Heart left ventricle (tissue), 13 donors: Measurements from ENCODE around the gene PHETA2.

Source experiments
- POLR2A ChIP-seq, 2 donors: fragments of 450-650 bp; IDR thresholded peaks; one replicate each; pipeline ENCODE4 v1.6.1; 2017; ENCODE audit warnings: antibody characterized with exemption in 2 of 2, mild to moderate bottlenecking in 2 of 2, moderate library complexity in 2 of 2
- TF ChIP-seq, protein P1 (sequence below), 12 donors: fragments of 200-600 bp; sonication (generic) in 4 of 12; IDR thresholded peaks; one replicate each; pipeline versions ENCODE4 v1.5.0 to v1.8.0; 2018 to 2022; ENCODE audit warnings: antibody characterized with exemption in 12 of 12, mild to moderate bottlenecking in 5 of 12
- donor health status: ischemic (EF 13 %, LVEDD 7.1; RV severe dilation, severe dysfunction).
- donor health status: DM: no; HTN: yes; CAD: no.
- donor health status: DM: no; HTN: no; CAD: no.
- donor health status: ischemic (EF 25% LVEDD 6.9; RV normal size, moderate dysfunction).
- donor health status: ischemic (EF 25% LVEDD 5.7; RV mildly dilated, moderate dysfunction).
- donor health status: ischemic (EF 35%, LVEDD 5.7; RV mildly dilated, moderate dysfunction).
- donor health status: nonischemic (EF 11% LVEDD 7.7; RV severe dilation, severe dysfunction).
- donor health status: DM: yes; HTN: yes; CAD: no.
- donor health status: PGD.
- donor health status: ischemic (EF 29% LVEDD 5.4; RV normal size, mild dysfunction).
- donor health status: nonischemic (EF 23%, LVEDD 6.1; RV moderate dilation, normal function).

DNA sequence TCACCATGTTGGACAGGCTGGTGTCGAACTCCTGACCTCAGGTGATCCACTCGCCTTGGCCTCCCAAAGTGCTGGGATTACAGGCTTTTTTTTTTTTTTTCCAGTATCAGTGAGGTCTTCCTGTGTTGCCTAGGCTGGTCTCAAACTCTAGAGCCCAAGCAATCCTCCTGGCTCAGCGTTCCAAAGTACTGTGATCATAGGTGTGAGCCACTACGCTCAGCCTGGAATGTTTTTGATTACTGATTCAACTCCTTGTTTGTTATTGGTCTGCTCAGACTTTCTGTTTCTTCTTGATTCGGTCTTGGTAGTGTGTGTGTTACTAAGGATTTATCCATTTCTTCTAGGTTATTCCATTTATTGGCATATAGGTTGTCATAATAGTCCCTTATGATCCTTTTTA is 34.8 kb upstream of the PHETA2 start:
- TF ChIP-seq, protein P1, sequence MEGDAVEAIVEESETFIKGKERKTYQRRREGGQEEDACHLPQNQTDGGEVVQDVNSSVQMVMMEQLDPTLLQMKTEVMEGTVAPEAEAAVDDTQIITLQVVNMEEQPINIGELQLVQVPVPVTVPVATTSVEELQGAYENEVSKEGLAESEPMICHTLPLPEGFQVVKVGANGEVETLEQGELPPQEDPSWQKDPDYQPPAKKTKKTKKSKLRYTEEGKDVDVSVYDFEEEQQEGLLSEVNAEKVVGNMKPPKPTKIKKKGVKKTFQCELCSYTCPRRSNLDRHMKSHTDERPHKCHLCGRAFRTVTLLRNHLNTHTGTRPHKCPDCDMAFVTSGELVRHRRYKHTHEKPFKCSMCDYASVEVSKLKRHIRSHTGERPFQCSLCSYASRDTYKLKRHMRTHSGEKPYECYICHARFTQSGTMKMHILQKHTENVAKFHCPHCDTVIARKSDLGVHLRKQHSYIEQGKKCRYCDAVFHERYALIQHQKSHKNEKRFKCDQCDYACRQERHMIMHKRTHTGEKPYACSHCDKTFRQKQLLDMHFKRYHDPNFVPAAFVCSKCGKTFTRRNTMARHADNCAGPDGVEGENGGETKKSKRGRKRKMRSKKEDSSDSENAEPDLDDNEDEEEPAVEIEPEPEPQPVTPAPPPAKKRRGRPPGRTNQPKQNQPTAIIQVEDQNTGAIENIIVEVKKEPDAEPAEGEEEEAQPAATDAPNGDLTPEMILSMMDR (IDR thresholded peaks at IDR 0.05): no peak
- no peak for TF ChIP-seq POLR2A (IDR thresholded peaks at IDR 0.05)
